NB4 (cell line): ENCODE results near the gene CHMP1A.

Experiments used
- MAX ChIP-seq: IDR thresholded peaks from 2 replicates; pipeline ENCODE4 v1.6.1; 2011; ENCODE audit warnings: low read depth, low read length
- MYC ChIP-seq: IDR thresholded peaks from 2 replicates; pipeline ENCODE4 v1.6.1; 2011; ENCODE audit warnings: low read depth, low read length
- POLR2A ChIP-seq: IDR thresholded peaks from 2 replicates; pipeline ENCODE4 v1.6.1; 2011; ENCODE audit warnings: mild to moderate bottlenecking; ENCODE audit not compliant: insufficient read length; ENCODE audit errors: extremely low read depth
- TF ChIP-seq, protein P1 (sequence below): IDR thresholded peaks from one replicate; pipeline ENCODE4 v1.5.1; 2012; ENCODE audit warnings: low read depth, low read length

GRCh38 chr16:89599902-89600301 lies 57.6 kb downstream of the CHMP1A start:
- TF ChIP-seq, protein P1, sequence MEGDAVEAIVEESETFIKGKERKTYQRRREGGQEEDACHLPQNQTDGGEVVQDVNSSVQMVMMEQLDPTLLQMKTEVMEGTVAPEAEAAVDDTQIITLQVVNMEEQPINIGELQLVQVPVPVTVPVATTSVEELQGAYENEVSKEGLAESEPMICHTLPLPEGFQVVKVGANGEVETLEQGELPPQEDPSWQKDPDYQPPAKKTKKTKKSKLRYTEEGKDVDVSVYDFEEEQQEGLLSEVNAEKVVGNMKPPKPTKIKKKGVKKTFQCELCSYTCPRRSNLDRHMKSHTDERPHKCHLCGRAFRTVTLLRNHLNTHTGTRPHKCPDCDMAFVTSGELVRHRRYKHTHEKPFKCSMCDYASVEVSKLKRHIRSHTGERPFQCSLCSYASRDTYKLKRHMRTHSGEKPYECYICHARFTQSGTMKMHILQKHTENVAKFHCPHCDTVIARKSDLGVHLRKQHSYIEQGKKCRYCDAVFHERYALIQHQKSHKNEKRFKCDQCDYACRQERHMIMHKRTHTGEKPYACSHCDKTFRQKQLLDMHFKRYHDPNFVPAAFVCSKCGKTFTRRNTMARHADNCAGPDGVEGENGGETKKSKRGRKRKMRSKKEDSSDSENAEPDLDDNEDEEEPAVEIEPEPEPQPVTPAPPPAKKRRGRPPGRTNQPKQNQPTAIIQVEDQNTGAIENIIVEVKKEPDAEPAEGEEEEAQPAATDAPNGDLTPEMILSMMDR: no peak
- TF ChIP-seq MAX (no peak), POLR2A (no peak), MYC (no peak)
